ENCODE results near the gene MEIS2.

The MEIS2 gene

GRCh38 chr15:36925049-36925448 is 175.3 kb downstream of the MEIS2 start:
- no peak for DNase-seq

DNA sequence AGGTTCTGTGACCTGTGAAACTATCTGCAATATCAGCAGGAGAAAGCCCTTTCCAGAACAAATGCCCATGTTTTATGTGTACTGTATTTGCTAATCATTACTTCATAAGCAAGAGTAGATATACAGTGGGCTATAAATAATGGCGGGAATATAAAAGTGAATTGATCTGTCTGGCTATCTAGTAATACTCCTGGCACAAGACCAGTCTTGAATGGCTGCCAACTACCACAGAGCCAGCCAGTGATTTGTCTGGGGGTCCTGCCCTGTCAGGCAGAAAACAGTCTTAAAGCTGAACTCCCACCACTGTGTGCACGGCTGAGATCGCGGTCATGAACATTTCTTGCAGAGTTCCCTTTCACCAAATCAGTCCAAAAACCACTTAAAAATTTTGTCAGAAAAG is 176.3 kb downstream of the MEIS2 start:
- DNase-seq: no peak

DNA sequence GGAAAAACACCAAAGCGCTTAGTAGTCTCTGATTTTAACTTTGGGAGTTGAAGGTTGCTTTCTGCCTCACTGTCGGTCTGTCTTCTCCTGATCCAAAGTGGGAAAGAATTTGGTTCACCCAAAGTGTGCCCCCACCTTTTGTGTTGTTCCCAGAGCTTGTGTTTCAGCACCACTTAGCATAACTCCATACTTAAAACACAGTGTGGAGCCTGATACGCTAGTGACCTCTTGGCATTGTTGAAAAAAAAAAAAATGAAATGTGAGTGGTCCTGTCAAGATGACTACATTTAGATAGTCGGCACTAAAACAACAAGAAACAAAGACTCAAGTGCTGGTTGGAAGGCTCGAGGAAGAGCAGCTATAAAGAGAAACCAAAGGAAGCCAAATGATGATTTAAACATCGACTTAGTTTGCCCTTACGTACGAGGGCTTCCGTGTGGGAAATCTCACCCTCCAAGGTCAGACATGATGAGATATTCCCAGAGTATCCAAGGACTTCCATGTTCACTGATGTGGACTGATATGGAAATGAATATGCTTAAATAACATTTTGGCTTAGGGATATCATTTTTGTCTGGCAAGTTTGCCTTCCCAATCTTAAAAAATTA is 178.8 kb downstream of the MEIS2 start:
- DNase-seq: no peak

DNA sequence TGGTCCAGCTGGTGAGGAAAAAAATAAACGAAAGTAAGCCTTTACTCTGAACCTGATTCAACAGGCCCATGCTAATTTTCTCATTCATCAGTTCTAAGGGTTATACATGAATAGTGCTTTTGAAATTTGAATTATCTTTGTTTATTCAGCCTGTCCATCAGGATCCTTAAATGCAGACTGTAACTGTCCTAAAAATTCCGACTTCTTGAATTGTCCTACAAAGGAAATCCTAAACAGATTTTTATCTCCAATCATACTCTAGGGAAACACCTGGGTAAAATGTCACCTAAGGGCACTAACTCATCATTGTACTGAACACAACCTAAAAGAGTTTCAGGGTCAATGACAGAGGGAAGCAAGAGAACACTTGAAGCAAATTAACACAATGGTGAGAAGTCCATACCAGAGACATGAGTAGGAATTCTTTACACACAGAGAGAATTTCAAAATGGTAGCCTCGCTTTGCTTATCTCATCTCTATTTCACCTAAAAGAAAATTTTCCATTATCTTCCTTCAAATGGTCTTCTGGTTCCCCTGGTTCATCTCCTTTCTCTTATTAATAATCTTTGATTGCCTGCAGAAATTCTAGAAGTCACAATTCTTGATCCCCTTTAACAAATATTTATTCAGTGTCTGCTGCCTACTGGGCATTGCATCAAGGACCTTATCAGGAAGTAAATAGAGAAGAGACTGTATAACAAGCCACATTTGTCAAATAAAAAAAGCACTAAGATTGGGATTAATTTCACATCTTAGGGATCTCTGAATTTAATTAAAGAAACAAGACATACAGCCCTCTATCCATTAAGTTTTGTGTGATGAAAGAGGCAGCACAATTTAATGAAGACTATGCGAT is 182.7 kb downstream of the MEIS2 start:
- DNase-seq: no peak

GRCh38 chr15:36914960-36915808 is 185.2 kb downstream of the MEIS2 start:
- no peak for DNase-seq

DNA sequence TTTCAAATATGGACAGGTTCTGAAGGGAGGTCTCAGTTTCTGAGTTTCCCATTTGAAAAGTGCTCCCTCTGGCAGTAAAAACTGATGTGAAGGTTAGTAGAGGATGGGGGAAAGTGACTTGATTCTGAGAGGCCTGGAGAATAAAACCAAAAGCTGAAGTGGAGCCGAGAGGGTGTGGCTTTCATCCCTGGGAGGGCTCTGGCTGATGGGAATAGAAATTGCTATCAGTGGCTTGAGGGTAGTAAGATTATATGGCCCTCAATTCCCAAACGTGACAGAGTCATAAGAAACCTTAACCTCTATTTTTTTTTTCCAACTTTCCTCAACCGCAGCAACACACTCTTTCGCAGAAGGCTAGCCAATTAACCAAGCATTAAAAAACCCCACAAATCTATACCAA is 185.9 kb downstream of the MEIS2 start:
- no peak for DNase-seq

DNA sequence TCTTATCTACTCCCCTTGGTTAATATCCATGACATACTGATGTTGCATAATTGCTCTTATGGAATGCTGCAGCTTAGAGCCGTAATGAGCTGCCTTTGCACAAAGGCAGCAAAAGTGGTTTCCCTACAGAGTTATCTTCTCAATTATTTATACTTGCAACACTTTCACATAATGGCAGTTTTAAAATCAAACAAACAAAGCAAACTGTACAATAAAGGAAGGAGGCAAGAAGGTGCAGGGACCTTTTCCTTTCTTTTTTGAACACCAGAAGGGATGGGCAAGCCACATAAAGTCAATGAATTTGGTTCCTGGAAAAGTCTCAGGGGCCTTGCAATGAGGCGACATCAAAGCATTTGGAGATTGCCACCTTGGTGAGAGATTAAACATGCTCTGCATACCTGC is 188.0 kb downstream of the MEIS2 start:
- no peak for DNase-seq

DNA sequence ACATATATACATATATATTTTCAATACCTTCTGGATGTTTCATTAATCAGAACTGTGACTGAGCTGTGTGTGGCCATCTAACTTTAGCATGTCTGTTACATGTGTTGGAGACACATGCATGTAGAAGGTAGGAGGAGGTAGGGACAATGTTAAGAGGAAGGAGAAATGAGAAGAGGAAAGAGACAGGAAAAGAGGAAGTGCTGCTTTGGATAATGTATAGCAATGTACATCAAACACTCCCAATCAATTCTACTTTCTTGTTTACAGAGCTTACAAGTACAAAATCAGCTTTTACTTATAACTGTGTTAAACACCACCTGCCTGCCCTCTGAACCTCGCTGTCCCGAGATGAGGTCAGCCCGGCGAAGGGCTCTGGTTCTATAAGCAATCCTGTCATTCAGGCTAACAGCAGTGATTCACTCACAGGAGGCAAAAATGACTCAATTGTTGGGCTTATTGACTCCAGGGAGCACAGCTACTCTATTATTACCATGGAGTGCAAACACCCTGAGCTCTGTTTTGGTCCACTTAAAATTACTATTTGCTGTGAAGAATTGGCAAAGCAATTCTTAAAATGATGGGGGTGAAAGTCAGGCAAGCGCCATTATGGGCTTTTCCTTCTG is 188.9 kb downstream of the MEIS2 start:
- no peak for DNase-seq

DNA sequence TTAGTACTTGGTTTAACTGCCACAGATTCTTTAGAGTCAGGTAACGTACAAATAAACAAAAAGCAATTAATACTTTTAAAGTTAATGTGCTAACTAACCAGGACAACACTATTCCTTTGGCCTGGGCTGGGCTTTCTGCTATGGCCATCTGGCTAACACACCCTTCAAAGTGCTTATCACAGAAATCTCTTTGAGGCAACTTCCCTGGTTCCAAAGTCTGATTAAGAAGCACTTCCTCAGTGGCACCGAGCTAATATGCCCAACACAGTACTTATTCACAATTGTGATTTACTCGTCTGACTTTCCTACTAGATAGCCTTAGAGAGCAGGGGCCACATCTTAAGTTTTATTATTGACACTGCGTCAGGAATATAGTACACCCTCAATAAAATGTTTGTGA is 191.4 kb downstream of the MEIS2 start:
- DNase-seq: no peak

GRCh38 chr15:36907295-36907694 is 193.1 kb downstream of the MEIS2 start:
- no peak for DNase-seq

DNA sequence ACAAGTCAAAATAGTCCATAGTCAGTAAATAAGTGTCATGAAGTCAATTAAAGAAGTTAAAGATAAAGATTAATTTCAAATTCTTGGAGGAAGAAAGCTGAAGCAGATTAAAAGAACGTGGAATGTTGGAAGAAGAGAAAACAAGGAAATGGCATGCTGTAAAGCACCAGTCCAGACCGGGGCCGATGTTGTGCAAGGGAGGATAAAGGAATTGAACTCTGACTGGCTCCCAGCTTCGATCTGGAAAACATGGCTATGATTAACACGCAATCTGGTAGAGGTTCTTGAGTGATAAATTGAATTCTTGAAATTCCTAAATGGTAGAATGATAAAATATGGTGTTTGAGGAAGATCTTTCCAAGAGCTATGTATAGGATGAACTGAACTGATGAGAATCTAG is 194.4 kb downstream of the MEIS2 start:
- DNase-seq: no peak

DNA sequence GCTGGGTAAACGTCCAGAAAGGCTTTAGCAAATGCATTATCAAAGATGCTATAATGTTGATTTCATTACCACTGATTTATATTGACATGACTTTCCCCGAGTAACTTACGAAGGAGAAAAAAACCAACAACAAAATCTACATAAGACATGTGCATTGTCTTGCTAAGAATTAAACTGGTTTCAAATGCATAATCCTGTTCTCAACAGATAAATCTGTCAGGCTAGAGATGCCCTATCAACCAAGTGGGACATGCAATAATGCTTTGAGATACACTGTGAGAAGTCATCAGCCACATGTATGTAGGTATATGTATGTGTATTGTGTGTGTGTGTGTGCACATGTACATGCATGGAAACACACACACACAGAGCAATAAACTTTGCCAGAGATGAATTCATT is 195.6 kb downstream of the MEIS2 start:
- DNase-seq: no peak

GRCh38 chr15:36903922-36904556 is 196.3 kb downstream of the MEIS2 start:
- no peak for DNase-seq

DNA sequence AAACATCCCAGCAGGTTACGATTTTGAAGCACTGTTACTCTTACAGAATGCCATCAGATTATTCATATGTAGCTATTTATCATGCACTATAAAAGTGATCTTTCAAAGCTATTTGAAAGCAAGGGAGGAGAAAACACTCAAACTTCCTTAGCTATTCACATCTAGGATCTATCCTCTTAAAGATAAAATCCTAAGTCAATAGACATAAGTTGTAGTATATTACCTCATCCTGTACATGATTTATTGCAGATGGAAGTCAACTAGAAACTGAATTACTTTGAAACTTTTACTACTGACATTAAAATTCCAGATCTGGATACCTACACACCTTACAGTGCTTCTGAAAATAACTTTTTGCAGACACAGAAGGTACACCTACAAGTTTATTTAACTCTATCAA is 197.2 kb downstream of the MEIS2 start:
- no peak for DNase-seq

DNA sequence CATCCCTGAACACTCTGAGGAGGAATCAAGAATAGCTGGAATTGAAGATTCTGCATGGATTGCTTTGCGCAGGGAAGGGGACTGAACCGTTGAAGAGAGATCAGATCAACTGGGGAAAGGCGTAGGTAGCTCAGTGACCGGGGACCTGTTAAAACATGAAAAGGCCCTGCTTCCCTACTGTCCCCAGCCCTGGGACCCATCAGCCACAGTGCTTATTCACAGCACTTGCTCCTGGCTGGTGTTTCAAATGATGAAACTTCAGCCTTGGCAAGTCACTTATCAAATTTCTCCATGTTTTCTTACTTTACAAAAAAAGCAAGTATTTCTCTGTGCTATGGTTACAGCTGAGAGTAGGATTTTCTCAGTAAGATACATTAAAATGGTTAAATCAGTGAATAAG is 199.3 kb downstream of the MEIS2 start:
- DNase-seq: no peak

- no peak for DNase-seq
Measured at GRCh38 chr15:36899696-36900095, 200.7 kb downstream of the MEIS2 start.

- DNase-seq: no peak
Measured at GRCh38 chr15:36898536-36899126, 201.7 kb downstream of the MEIS2 start.

GRCh38 chr15:36897834-36898233 is 202.5 kb downstream of the MEIS2 start:
- no peak for DNase-seq

- DNase-seq: no peak
Measured at GRCh38 chr15:36896949-36897348, 203.4 kb downstream of the MEIS2 start.

DNA sequence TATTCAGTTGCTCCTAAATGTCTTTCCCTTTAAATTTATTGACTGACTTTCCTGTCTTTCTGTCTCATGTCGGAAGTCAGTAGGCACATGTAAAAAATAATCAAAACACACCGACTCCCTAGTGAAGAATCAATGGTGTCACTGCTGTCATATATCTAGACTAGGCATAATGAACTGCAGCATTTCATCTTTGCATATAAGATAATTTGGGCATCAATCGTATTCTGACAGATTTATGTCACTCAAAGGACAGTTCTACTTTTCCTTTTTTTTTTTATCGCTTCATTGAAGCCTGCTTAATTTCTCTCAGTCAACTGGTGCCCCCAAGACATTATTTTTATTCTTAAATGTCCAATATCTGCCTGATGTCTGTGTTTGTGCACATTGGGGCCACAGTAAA is 206.3 kb downstream of the MEIS2 start:
- no peak for DNase-seq

DNA sequence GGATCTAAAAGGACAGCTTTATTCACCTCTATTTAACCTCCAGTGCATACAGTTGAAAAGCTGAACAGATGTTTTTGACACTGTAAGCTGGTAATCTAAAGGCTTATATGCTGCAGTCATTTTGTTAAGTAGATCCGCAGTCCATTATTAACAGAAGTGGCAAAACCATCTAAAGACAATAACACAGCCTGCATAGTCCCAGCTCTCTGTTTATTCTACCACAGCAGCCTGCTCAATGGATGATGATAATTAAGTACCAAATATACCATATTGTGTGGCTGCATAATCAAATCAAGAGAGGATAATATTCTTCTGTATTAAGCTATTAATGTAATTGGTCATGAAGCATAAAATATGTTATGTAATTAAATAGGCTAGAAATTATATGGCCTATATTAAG is 207.1 kb downstream of the MEIS2 start:
- DNase-seq: no peak

Data from right hindlimb (tissue), 1 donor.